GM19397 (cell line): Measurements from ENCODE around the gene C3orf70.

Source experiments
- ATAC-seq: cut with Tn5 transposase; IDR thresholded peaks from one replicate; pipeline ENCODE4 v1.9.1; 2021; ENCODE audit warnings: mild to moderate bottlenecking, moderate library complexity; ENCODE audit not compliant: unreplicated experiment

C3orf70 gene

GRCh38 chr3:185089343-185089742, 63.5 kb downstream of the C3orf70 start:
- no peak for ATAC-seq

DNA sequence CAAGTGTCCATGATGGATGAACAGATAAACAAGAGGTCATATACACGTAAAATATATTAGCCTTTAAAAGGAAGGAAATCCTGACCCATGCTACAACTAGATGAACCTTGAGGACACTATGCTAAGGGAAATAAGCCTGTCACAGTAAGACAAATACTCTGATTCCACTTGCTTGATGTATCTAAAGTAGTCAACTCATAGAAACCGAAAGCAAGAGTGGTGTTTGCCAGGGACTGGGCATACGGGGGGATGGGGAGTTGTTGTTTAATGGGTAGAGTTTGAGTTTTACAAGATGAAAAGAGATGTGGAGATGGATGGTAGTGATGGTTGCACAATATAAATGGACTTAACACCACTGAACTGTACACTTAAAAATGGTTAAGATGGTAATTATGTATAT, 65.4 kb downstream of the C3orf70 start:
- ATAC-seq = no peak

DNA sequence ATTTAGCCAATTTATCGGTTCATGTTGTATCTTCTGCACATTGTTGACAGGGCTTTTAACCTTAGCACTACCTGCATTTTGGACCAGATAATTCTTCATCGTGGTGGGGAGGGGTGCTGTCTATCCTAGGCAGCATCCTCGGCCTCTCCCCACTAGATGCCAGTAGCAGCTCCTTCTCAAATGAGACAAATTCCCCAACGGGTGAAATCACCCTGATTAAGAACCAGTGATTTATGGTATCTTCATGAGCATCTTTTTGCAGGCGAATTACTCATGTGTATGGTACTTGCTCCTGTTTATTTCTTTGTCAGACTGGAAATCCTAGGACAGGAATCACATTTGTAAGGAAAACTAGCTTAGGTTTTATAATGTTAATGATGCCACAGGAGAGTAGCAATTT, 68.0 kb downstream of the C3orf70 start:
- ATAC-seq = no peak

DNA sequence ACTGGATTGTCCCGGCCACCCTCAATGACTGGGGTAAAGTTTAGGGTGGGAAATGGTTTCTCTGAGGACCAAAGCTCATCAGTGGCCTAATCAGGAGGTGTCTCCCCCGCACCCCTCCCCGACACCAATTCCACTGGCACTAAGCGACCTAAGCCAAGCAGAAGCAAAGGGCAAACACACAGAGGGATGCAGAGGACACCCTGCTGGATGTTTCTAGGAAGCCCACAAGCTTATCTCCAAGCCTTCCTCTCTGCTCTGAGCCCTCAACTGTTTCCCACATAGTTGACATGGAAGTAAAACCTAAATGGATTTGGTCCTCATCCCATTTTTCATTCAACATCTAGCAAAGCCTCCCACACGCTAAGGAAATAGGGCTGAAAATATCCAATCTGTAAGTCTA, 68.5 kb downstream of the C3orf70 start:
- no peak for ATAC-seq

DNA sequence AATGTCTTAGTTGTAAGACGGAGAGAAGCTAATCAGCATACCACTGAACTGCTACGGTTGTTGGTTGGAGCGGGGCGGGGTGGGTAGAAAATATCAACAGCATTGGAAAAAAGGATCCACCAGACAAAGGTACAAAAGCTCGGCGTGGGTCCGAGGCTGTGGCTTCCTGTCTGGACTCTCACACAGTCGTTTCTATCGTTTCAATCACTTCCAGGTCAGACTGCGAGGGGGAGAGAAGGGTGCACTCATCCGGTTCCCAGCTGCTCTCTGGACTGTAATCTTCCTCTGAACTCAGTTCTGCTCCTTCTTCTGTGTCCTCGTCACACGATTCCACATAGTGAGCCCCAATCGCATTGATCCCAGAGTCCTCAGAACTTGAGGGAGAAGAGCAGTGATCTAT, 70.0 kb downstream of the C3orf70 start:
- ATAC-seq = no peak

- ATAC-seq = no peak
These were observed 70.7 kb downstream of the C3orf70 start for GRCh38 chr3:185082149-185082548.

- ATAC-seq = no peak
These were observed 71.3 kb downstream of the C3orf70 start for GRCh38 chr3:185081521-185081920.

GRCh38 chr3:185079625-185080024, 73.2 kb downstream of the C3orf70 start:
- no peak for ATAC-seq

DNA sequence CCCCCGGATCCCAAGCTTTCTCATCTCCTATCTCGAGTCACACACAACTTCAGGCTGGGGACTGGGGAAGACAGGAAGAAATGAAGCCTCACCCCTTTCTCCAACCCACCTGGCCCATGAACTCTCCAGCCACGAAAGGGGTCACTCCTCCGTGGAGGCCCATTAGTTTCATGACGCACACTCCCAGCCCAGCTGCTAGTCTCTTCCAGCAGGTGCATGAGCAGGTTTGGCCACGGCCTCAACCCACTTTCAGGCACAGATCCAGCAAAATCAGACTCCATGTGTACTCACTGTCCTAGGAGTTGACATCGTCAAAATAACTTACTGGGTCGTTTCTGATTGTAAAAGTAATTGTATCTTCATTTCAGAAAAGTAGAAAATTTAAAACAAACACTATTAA, 76.6 kb downstream of the C3orf70 start:
- ATAC-seq = no peak

- no peak for ATAC-seq
These were observed 77.3 kb downstream of the C3orf70 start for GRCh38 chr3:185075547-185075946.

DNA sequence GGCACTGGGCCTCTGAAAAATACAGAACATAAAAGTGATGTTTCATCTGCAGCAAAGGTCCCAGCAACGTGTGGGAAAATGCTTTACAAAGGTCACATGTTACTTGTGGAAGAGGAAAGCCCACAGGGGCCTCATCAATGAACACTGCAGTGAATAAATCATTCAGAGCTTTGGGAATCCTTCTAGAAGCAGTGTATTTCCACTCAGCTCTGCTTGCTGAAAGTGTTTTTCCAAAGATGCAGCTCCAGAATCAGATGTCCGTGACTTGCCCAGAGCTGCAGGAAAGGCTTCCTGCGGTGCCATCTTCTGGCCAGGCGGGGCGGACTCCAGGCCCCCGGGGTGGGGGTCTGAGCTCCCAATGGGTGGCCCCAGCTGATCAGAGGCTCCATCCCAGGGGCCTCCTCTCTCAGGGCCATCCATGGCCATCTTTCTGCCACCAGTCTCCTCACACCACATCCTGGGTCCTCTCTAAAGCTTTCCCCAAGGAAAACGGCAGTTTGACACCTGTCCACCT, 81.5 kb downstream of the C3orf70 start:
- ATAC-seq = no peak

- no peak for ATAC-seq
These were observed 82.2 kb downstream of the C3orf70 start for GRCh38 chr3:185070491-185071286.

DNA sequence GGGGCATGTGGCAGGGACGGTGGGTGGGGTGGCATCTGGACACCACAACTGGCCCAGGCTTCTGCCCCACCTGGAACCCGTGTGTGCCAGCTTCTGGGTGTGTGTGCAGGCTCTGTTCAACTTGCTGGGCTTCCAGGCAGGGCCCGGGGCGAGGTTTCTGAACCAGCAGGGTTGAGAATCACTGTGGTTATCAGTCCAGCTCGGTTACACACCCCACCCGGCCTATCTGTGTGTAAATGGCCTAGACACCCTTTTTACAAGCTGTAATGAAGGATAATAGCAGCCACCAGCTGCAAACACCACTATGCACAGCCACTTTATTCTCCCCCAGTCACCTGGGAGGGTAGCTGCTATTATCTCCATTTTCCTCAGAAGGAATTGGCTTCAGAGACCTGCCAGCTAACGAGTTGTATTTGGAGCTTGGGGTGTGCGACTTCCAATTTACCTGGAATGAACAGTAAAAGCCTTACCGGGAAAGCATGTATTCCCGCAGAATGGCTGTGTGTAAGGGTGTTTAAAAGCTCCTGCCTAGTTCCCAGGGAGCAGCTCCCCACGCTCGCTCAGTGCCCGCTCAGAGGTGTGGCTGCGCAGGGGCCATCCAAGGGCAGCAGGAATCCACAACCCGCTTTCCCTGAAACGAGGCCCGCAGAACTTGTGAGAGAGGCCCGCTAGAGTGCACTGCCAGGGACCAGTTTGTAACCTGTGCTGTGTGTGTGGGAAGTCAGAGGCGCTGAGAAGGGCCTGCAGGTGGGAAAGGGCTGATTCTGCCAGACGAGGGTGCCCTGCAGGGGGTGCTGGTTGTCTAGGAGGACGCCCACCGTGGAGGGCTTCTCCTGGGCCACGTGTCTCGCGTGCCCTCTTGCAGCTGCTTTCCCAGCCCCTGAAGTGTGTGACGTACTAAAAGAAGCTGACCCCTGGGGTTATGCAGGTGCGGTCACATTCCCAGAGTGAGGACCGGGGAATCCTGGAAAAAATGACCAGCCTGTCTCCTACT, 83.5 kb downstream of the C3orf70 start:
- no peak for ATAC-seq

DNA sequence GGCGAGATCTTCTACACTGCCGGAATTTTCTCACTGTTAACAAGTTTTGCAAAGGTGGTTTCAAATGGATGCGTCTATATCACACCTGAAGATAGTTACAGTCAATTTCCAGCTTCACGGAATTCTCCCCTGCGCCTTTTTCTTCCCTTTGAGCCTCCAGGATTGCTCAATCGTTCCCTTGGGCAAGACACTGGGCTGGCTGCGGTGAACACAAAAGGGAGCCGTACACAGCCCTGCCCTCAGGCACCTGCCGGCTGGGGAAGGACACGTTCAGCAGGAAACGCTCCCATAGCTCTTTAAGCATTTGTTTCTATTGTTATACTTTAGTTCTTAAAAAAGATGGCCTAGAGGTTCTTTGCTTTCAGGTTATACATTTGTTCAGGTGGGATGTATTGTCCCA, 85.7 kb downstream of the C3orf70 start:
- ATAC-seq = no peak

GRCh38 chr3:185066251-185066650, 86.6 kb downstream of the C3orf70 start:
- no peak for ATAC-seq

DNA sequence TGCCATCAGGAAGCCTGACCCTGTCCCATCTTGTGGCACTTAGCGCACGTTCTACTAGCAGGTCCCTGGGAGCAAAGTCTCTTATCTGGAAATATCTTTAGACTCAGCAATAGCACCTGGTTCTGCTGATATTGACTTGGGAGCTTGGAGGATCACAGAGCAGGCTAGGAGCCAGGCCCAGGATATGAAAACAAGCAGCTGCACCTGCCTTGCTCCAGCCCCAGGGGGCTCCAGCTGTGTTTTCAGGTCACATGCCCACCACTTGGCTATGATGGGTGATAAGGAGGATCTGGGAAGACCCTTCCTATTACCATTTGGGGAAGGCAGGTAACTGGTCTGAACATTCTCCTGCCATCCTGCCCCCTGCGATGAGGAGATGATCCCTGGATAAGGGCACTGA, 87.8 kb downstream of the C3orf70 start:
- no peak for ATAC-seq

- no peak for ATAC-seq
These were observed 89.4 kb downstream of the C3orf70 start for GRCh38 chr3:185063431-185063830.

GRCh38 chr3:185062191-185062590, 90.7 kb downstream of the C3orf70 start:
- no peak for ATAC-seq

DNA sequence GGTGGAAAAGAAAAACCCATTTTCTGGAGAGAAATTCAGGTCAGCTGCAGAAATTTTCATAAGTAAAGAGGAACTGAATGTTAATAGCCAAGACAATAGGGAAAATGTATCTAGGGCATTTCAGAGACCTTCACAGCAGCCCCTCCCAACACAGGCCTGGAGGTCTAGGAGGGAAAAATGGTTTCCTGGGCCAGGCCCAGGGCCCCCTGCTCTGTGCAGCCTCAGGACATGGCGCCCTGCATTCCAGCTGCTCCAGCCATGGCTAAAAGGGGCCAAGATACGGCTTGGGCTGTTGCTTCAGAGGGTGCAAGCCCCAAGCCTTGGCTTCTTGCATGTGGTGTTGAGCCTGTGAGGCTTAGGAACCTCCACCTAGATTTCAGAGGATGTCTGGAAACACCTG, 92.2 kb downstream of the C3orf70 start:
- ATAC-seq = no peak

DNA sequence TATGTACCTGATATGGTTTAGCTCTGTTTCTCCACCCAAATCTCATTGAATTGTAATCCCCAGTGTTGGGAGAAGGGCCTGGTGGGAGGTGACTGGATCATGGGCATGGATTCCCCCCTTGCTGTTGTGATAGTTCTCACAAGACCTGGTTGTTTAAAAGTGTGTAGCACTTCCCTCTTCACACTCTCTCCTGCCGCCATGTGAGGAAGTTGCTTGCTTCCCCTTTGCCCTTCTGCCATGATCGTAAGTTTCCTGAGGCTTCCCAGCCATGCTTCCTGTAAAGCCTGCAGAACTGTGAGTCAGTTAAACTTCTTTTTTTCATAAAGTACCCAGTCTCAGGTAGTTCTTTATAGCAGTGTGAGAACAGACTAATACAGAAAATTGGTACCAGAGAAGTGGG, 93.1 kb downstream of the C3orf70 start:
- ATAC-seq = no peak

DNA sequence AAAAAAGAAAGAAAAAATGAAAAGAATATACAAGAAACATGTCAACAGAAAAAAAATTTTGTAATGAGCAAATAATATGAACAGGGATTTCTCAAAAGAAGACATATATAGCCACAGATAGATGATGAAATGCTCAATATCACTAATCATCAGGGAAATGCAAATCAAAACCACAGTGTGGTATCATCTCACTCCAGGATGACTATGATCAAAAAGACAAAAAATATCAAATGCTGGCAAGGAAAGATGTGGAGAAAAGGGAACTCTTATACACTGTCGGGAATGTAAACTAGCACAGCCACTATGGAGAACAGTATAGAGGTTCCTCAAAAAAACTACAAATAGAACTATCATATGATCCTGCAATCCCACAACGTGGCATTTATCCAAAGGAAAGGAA, 94.1 kb downstream of the C3orf70 start:
- ATAC-seq = no peak

- no peak for ATAC-seq
These were observed 95.0 kb downstream of the C3orf70 start for GRCh38 chr3:185057829-185058228.
